SIG-M5 treated with dmso at 0.1 percent for 504 hours (cell line): Measurements from ENCODE around the gene SLC1A2.
"Not testable (repeated sequence)": the region's sequence is repeated elsewhere in the genome, so short reads cannot be mapped to it uniquely, and the experiment has no call there.

ENCODE experiments used
- DNase-seq: peaks from one replicate; lab custom pipeline; 2025; ENCODE audit not compliant: unreplicated experiment; lab: John Stamatoyannopoulos, UW

SLC1A2 gene

DNA sequence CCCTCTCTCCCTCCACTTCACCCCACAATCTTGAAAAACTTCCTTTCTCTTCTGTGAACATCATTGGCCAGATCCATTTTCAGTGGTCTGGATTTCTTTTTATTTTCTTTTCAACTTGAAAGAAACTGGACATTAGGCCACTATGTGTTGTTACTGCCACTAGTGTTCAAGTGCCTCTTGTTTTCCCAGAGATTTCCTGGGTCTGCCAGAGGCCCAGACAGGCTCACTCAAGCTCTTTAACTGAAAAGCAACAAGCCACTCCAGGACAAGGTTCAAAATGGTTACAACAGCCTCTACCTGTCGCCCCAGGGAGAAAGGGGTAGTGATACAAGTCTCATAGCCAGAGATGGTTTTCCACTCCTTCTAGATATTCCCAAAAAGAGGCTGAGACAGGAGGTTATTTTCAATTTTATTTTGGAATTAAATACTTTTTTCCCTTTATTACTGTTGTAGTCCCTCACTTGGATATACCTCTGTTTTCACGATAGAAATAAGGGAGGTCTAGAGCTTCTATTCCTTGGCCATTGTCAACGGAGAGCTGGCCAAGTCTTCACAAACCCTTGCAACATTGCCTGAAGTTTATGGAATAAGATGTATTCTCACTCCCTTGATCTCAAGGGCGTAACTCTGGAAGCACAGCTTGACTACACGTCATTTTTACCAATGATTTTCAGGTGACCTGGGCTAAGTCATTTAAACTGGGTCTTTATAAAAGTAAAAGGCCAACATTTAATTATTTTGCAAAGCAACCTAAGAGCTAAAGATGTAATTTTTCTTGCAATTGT, 188.1 kb downstream of the SLC1A2 start:
- DNase-seq = no peak

GRCh38 chr11:35230388-35230787, 189.0 kb downstream of the SLC1A2 start:
- DNase-seq = no peak

- DNase-seq = no peak
These were observed 191.0 kb downstream of the SLC1A2 start for GRCh38 chr11:35228328-35228725.

GRCh38 chr11:35227576-35228327, 191.6 kb downstream of the SLC1A2 start:
- DNase-seq = peak; percentile 82

GRCh38 chr11:35226756-35227155, 192.6 kb downstream of the SLC1A2 start:
- not testable (repeated sequence) for DNase-seq

DNA sequence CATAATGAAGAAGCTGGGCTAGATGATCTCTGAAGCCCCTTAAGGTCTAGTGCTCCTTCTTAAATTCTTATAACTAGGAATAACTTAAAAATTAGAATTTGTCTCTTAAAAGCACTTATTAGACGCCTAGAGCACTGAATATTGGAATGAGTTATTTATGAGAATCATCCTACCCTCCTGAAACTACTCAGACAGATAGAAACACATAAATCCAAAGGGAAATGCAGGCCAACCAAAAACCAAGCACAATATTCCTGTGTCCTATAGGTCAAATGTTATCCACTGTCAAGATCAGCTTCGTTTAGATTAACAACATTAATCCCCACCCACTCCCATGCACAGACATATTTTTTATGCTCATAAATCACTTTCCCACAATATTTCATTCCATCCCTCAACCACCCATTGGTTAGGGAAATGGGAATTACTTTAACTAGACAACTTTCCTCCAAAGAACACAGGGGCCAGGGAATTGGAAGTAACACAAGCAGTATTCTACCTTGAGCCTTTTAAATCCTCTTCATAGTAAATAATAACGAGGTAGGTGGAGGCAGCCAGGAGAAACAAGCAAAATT, 193.3 kb downstream of the SLC1A2 start:
- DNase-seq = no peak

GRCh38 chr11:35223991-35224390, 195.4 kb downstream of the SLC1A2 start:
- DNase-seq = no peak

DNA sequence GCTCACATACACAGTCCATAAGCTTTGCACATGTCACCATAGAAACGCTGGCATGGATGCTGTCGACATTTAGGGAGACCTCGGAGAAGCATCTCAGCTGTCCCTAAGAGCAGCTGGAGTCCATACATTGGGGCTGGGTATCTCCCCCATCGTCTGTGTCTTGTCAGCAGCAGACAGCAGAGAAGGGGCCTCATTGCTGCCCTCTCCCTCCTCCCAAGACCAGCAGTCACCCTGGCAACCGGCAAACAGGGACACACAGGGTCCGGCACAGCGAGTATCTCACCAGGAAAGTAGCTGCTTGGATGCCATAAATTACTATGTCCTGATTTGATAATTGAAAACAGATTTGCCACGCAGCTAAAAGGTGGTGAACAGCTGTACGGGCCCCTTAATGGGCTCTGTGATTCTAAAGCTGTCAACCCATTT, 196.0 kb downstream of the SLC1A2 start:
- no peak for DNase-seq

- no peak for DNase-seq
These were observed 200.4 kb downstream of the SLC1A2 start for GRCh38 chr11:35218956-35219355.

GRCh38 chr11:35216962-35217678, 202.2 kb downstream of the SLC1A2 start:
- DNase-seq = no peak

GRCh38 chr11:35215945-35216344, 203.4 kb downstream of the SLC1A2 start:
- no peak for DNase-seq

- no peak for DNase-seq
These were observed 204.6 kb downstream of the SLC1A2 start for GRCh38 chr11:35214792-35215193.

GRCh38 chr11:35214226-35214770, 205.1 kb downstream of the SLC1A2 start:
- no peak for DNase-seq

DNA sequence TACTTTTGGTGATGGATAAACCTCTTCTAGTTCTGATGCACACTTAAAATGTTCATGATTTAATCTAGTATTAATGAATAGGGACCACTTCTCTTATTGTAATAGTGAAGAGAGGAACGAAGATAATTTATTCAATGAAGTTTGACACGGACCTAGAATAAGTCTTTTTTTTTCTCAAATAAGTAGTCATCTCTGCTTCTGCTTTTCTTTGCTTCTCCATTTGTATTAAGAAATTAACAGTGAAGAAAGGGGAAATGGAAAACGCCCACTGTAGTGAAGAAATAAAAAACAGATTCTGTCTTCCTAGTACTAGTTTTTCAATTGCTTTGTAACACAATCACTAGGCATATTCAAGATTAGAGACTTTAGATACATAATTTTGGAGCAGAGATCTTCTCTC, 207.4 kb downstream of the SLC1A2 start:
- DNase-seq = peak; percentile 91

GRCh38 chr11:35210876-35211546, 208.3 kb downstream of the SLC1A2 start:
- DNase-seq = peak; percentile 19

DNA sequence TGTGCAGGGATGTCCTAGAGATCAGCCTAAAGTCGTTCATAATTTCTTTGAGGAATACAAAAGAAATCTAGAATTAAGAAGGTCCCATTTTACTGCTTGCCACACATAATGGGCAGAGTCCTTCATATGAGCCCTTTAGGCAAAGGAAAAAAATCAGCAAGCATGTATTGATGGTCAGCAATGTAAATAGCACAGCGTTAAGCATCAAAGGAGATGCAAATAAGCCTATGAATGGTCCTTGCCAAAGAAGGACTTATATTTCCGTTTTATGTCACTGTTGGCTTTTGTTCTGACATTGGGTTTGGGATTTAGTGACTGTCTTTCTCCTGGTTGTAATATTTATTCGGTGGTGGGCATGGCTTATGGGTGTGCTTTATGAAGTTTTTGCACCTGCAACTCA, 210.6 kb downstream of the SLC1A2 start:
- DNase-seq = no peak

- no peak for DNase-seq
These were observed 211.6 kb downstream of the SLC1A2 start for GRCh38 chr11:35207471-35208403.

GRCh38 chr11:35206616-35207015, 212.7 kb downstream of the SLC1A2 start:
- DNase-seq = no peak

GRCh38 chr11:35204614-35205013, 214.7 kb downstream of the SLC1A2 start:
- no peak for DNase-seq
